Measurements from ENCODE around the gene RYR2. TPM values are rescaled to one million over a fixed set of nuclear protein-coding genes. Genes with fewer than 3 reads are reported as not detected.
A peak's percentile ranks its signal among the peaks of the same experiment; 100 is the strongest.
"Not testable (repeated sequence)": the region's sequence is repeated elsewhere in the genome, so short reads cannot be mapped to it uniquely, and the experiment has no call there.

Gene RYR2
- total RNA-seq, 1 donor from 2014 or later, result 5.4 TPM

GRCh38 chr1:237367758-237368157 lies 325.8 kb downstream of the RYR2 start:
- H3K27me3 Mint-ChIP-seq (ENCODE audit: unreplicated experiment), result no peaks in the 10 kb centered on the region
- no peaks in the 10 kb centered on the region for H3K36me3 Mint-ChIP-seq (ENCODE audit: low read depth, unreplicated experiment)
- no peaks in the 10 kb centered on the region for H3K4me1 Mint-ChIP-seq (ENCODE audit: unreplicated experiment)
- TF ChIP-seq CTCF (IDR thresholded peaks at IDR 0.05; ENCODE audit: unreplicated experiment), result no peak
- H3K27ac Mint-ChIP-seq (ENCODE audit: unreplicated experiment), result no peak overlapping the region
- H3K4me3 Mint-ChIP-seq (ENCODE audit: unreplicated experiment), result no peak overlapping the region
- no peaks in the 10 kb centered on the region for H3K9me3 Mint-ChIP-seq (ENCODE audit: unreplicated experiment)
- no peak for DNase-seq (ENCODE audit: low spot score)

GRCh38 chr1:237371477-237371876 lies 329.5 kb downstream of the RYR2 start:
- H3K27me3 Mint-ChIP-seq (ENCODE audit: unreplicated experiment); DNase-seq (ENCODE audit: low spot score); H3K4me1 Mint-ChIP-seq (ENCODE audit: unreplicated experiment); H3K4me3 Mint-ChIP-seq (ENCODE audit: unreplicated experiment); H3K9me3 Mint-ChIP-seq (ENCODE audit: unreplicated experiment); H3K27ac Mint-ChIP-seq (ENCODE audit: unreplicated experiment); H3K36me3 Mint-ChIP-seq (ENCODE audit: low read depth, unreplicated experiment): not testable (repeated sequence)

- H3K9me3 Mint-ChIP-seq (ENCODE audit: unreplicated experiment), result no peaks in the 10 kb centered on the region
- no peak overlapping the region for H3K4me3 Mint-ChIP-seq (ENCODE audit: unreplicated experiment)
- H3K27me3 Mint-ChIP-seq (ENCODE audit: unreplicated experiment), result no peaks in the 10 kb centered on the region
- no peak overlapping the region for H3K27ac Mint-ChIP-seq (ENCODE audit: unreplicated experiment)
- TF ChIP-seq CTCF (IDR thresholded peaks at IDR 0.05; ENCODE audit: unreplicated experiment), result no peak
- H3K4me1 Mint-ChIP-seq (ENCODE audit: unreplicated experiment), result no peaks in the 10 kb centered on the region
- H3K36me3 Mint-ChIP-seq (ENCODE audit: low read depth, unreplicated experiment), result no peaks in the 10 kb centered on the region
- no peak for DNase-seq (ENCODE audit: low spot score)
Measured at GRCh38 chr1:237383791-237384190, 341.8 kb downstream of the RYR2 start.

GRCh38 chr1:237384213-237384612 lies 342.2 kb downstream of the RYR2 start:
- TF ChIP-seq CTCF (IDR thresholded peaks at IDR 0.05; ENCODE audit: unreplicated experiment), result no peak
- no peaks in the 10 kb centered on the region for H3K36me3 Mint-ChIP-seq (ENCODE audit: low read depth, unreplicated experiment)

GRCh38 chr1:237386362-237387143 lies 344.6 kb downstream of the RYR2 start:
- H3K27ac Mint-ChIP-seq (ENCODE audit: unreplicated experiment), result no peak overlapping the region
- no peaks in the 10 kb centered on the region for H3K4me1 Mint-ChIP-seq (ENCODE audit: unreplicated experiment)
- no peak for DNase-seq (ENCODE audit: low spot score)
- no peaks in the 10 kb centered on the region for H3K27me3 Mint-ChIP-seq (ENCODE audit: unreplicated experiment)
- H3K36me3 Mint-ChIP-seq (ENCODE audit: low read depth, unreplicated experiment), result no peaks in the 10 kb centered on the region
- no peaks in the 10 kb centered on the region for H3K9me3 Mint-ChIP-seq (ENCODE audit: unreplicated experiment)
- TF ChIP-seq CTCF (IDR thresholded peaks at IDR 0.05; ENCODE audit: unreplicated experiment), result peak; percentile 78
- no peak overlapping the region for H3K4me3 Mint-ChIP-seq (ENCODE audit: unreplicated experiment)

More at GRCh38 chr1:237384213-237384612, 342.2 kb downstream of the RYR2 start:
- no peak overlapping the region for H3K4me3 Mint-ChIP-seq (ENCODE audit: unreplicated experiment)
- DNase-seq (ENCODE audit: low spot score), result no peak
- H3K27me3 Mint-ChIP-seq (ENCODE audit: unreplicated experiment), result no peaks in the 10 kb centered on the region
- H3K9me3 Mint-ChIP-seq (ENCODE audit: unreplicated experiment), result no peaks in the 10 kb centered on the region
- H3K4me1 Mint-ChIP-seq (ENCODE audit: unreplicated experiment), result no peaks in the 10 kb centered on the region
- H3K27ac Mint-ChIP-seq (ENCODE audit: unreplicated experiment), result no peak overlapping the region

Data from endothelial cell (in vitro differentiated cells).